MCF 10A (cell line): Measurements from ENCODE around the gene MTUS2. TPM values are rescaled to one million over a fixed set of nuclear protein-coding genes. Genes with fewer than 3 reads are reported as not detected.

Experiments
- BruUV-seq: library from RNA; stranded (reverse); fragments of 400-500 nt; replicated peaks from 2 replicates; lab custom pipeline; 2021; lab: Mats Ljungman, UMichigan
- CTCF ChIA-PET: fragments of 300-600 bp; sonication (Branson Sonifier 250); formaldehyde crosslinking; extraction: SDS; loops from one replicate; lab custom pipeline; 2021; ENCODE audit warnings: antibody characterized with exemption, inconsistent platforms; lab: Yijun Ruan, JAX
- POLR2A ChIA-PET: fragments of 300-600, 350-650 bp; sonication (Branson Sonifier 250); formaldehyde crosslinking; extraction: SDS; loops from one replicate; lab custom pipeline; 2020; ENCODE audit warnings: antibody characterized with exemption, inconsistent platforms; lab: Yijun Ruan, JAX
- DNase-seq: peaks from one replicate; pipeline ENCODE4 v3.0.0-alpha.2; 2018; ENCODE audit not compliant: unreplicated experiment
- H3K27ac Mint-ChIP-seq: one replicate; pipeline ENCODE4 v1.8.0; 2022; ENCODE audit warnings: mild to moderate bottlenecking, low read depth, mixed read lengths; ENCODE audit not compliant: unreplicated experiment
- H3K27me3 Mint-ChIP-seq: one replicate; pipeline ENCODE4 v1.8.0; 2022; ENCODE audit warnings: mixed read lengths; ENCODE audit not compliant: insufficient read depth, unreplicated experiment
- H3K36me3 Mint-ChIP-seq: one replicate; pipeline ENCODE4 v1.8.0; 2022; ENCODE audit warnings: mild to moderate bottlenecking, moderate library complexity, mixed read lengths; ENCODE audit not compliant: insufficient read depth, unreplicated experiment
- H3K4me1 Mint-ChIP-seq: one replicate; pipeline ENCODE4 v1.8.0; 2022; ENCODE audit warnings: mixed read lengths; ENCODE audit not compliant: insufficient read depth, unreplicated experiment
- H3K4me3 Mint-ChIP-seq: one replicate; pipeline ENCODE4 v1.8.0; 2022; ENCODE audit warnings: mild to moderate bottlenecking, moderate library complexity, mixed read lengths; ENCODE audit not compliant: unreplicated experiment
- H3K9me3 Mint-ChIP-seq: one replicate; pipeline ENCODE4 v1.8.0; 2022; ENCODE audit warnings: mixed read lengths; ENCODE audit not compliant: unreplicated experiment
- intact Hi-C: fragments of 100-400 bp; cut with micrococcal nuclease; formaldehyde crosslinking; loops from 2 replicates; pipeline ENCODE4 v1.14.1; 2022
- total RNA-seq: library from RNA; stranded (reverse); gene quantifications from 2 replicates; pipeline ENCODE4 v1.2.3, GENCODE V29; 2022
- TF ChIP-seq, protein P1 (sequence below): fragments of 200-600 bp; IDR thresholded peaks from one replicate; pipeline ENCODE4 v1.8.0; 2022; ENCODE audit warnings: antibody characterized with exemption, mild to moderate bottlenecking; ENCODE audit not compliant: unreplicated experiment

Gene MTUS2
- total RNA-seq, 1 experiment from 2014 or later, result not detected

DNA sequence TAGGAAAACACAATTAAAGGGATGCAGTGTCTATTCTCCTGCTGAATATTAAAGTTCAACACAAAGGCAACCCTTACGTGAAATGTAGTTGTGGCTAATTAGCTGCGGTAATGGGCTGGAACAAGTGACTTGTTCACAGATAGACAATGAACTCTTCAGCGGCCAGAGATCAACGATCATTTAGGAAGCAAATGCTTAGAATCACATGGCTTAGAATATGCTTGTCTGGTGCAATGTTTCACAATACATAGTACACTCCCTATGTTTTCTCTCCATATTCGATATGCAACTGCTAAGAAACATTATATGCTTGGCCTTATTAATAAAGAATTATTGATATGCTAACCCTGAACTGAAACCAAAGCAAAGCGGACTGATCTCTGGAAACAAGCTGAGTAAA lies 25.7 kb upstream of the MTUS2 start:
- Mint-ChIP-seq H3K27me3 (peaks cover 20% of the 10 kb centered on the region), H3K27ac (no peak overlapping the region), H3K4me3 (no peak overlapping the region), H3K4me1 (no peaks in the 10 kb centered on the region), H3K9me3 (no peaks in the 10 kb centered on the region), H3K36me3 (no peaks in the 10 kb centered on the region)
- POLR2A ChIA-PET, result no interaction called here
- CTCF ChIA-PET, result interaction anchor here (0.6 to 5.1 kb wide), 3 partner anchors 40 to 659 kb away, joined by 3 to 49 read pairs (median 9); no protein-coding TSS in a partner anchor
- no peak for DNase-seq
- TF ChIP-seq, protein P1, sequence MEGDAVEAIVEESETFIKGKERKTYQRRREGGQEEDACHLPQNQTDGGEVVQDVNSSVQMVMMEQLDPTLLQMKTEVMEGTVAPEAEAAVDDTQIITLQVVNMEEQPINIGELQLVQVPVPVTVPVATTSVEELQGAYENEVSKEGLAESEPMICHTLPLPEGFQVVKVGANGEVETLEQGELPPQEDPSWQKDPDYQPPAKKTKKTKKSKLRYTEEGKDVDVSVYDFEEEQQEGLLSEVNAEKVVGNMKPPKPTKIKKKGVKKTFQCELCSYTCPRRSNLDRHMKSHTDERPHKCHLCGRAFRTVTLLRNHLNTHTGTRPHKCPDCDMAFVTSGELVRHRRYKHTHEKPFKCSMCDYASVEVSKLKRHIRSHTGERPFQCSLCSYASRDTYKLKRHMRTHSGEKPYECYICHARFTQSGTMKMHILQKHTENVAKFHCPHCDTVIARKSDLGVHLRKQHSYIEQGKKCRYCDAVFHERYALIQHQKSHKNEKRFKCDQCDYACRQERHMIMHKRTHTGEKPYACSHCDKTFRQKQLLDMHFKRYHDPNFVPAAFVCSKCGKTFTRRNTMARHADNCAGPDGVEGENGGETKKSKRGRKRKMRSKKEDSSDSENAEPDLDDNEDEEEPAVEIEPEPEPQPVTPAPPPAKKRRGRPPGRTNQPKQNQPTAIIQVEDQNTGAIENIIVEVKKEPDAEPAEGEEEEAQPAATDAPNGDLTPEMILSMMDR, result no peak
- no TSS peak for BruUV-seq
- intact Hi-C loops, result loop anchor here (10.0 kb wide), 1 partner anchor 730 kb away; no protein-coding TSS in a partner anchor

DNA sequence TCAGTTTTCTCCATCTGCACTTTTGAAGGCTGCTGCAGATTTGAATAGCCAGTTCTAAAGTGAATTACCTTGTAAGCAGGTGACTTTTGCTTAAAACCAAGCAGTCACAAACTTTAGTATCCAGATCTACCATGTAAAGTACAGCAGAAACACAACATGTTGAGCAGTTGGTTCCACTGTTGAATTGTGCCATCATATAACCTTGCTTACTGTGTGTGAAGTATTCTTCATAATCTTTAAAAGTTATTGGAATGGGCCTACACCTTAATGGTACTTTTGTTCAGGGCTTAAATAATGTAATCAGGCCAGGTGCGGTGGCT lies 23.2 kb upstream of the MTUS2 start:
- no peak overlapping the region for H3K27ac Mint-ChIP-seq
- no peaks in the 10 kb centered on the region for H3K36me3 Mint-ChIP-seq
- peaks cover 14% of the 10 kb centered on the region for H3K27me3 Mint-ChIP-seq
- H3K4me3 Mint-ChIP-seq, result no peak overlapping the region
- CTCF ChIA-PET, result interaction anchor here (0.5 to 5.1 kb wide), 16 partner anchors 17 to 966 kb away, joined by 3 to 49 read pairs (median 3); no protein-coding TSS in a partner anchor
- H3K4me1 Mint-ChIP-seq, result no peaks in the 10 kb centered on the region
- intact Hi-C loops, result loop anchor here (1.0 to 10.0 kb wide), 6 partner anchors 78 to 1435 kb away; partner anchors contain the start of gene SLC46A3
- POLR2A ChIA-PET, result interaction anchor here (1.0 to 1.6 kb wide), 2 partner anchors 138 to 139 kb away, joined by 3 to 7 read pairs; partner anchors contain the start of gene POMP
- no peak for DNase-seq
- no peaks in the 10 kb centered on the region for H3K9me3 Mint-ChIP-seq
- no TSS peak for BruUV-seq
- TF ChIP-seq, protein P1, result no peak

DNA sequence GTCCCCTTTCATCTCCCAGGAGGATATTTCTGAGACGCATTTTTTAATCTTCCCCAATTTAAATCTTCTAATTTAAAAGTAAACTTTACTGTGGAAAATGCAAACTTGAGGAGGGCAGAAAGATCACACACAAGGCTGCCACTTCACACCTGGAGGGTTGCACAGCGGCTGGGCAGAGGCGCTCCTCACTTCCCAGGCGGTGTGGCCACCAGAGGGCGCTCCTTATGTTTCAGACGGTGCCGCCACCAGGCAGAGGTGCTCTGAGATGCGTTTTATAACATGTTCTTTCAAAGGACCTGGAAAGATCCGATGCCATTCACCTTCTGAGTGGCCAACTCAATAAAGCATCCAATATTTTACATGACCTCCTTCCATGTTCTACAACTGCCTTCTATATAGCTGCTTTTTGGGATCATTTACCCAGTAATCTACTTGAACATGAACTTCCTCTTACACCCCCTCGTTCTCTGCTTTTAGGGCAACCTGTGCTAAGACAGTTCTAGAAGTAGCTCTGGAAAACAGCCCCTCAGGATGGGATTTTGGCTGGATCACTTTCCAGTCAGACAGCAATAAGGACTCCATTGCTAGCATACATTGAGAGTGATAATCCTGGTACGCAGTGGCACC lies 14.8 kb upstream of the MTUS2 start:
- Mint-ChIP-seq H3K4me1 (no peaks in the 10 kb centered on the region), H3K9me3 (peaks cover 19% of the 10 kb centered on the region), H3K36me3 (no peaks in the 10 kb centered on the region), H3K27ac (no peak overlapping the region), H3K4me3 (no peak overlapping the region), H3K27me3 (peaks cover 37% of the 10 kb centered on the region)
- POLR2A ChIA-PET, result no interaction called here
- CTCF ChIA-PET, result interaction anchor here (0.6 to 1.7 kb wide), 5 partner anchors 9 to 768 kb away, joined by 3 to 7 read pairs (median 3); no protein-coding TSS in a partner anchor
- TF ChIP-seq, protein P1, result peak; percentile 17
- BruUV-seq, result no TSS peak
- DNase-seq, result peak; percentile 36
- intact Hi-C loops, result no loop called here

GRCh38 chr13:28817204-28817603 lies 2.9 kb upstream of the MTUS2 start:
- ChIA-PET CTCF (interaction anchor here (0.6 kb wide), 1 partner anchor 552 kb away, joined by 4 read pairs; no protein-coding TSS in a partner anchor), POLR2A (no interaction called here)
- Mint-ChIP-seq H3K27ac (no peak overlapping the region), H3K9me3 (no peaks in the 10 kb centered on the region), H3K27me3 (peaks cover 32% of the 10 kb centered on the region), H3K36me3 (no peaks in the 10 kb centered on the region), H3K4me3 (no peak overlapping the region), H3K4me1 (no peaks in the 10 kb centered on the region)
- intact Hi-C loops, result no loop called here
- TF ChIP-seq, protein P1, result peak; percentile 7
- no TSS peak for BruUV-seq
- DNase-seq, result no peak
